Measurements from ENCODE around the gene ZNF24. TPM values are rescaled to one million over a fixed set of nuclear protein-coding genes. Genes with fewer than 3 reads are reported as not detected.

ZNF24 gene
- total and polyA plus RNA-seq, 2 experiments from 2014 or later = 52.4 to 75.2 TPM

- Histone ChIP-seq H2AFZ (no peak overlapping the region), H3K4me1 (ENCODE audit: insufficient read depth) (no peaks in the 10 kb centered on the region), H3K9me2 (ENCODE audit: insufficient read depth) (no peaks in the 10 kb centered on the region), H3K27me3 (ENCODE audit: insufficient read depth) (no peaks in the 10 kb centered on the region), H3K27ac (ENCODE audit: low read depth) (no peak overlapping the region), H4K20me1 (replicated peaks; ENCODE audit: insufficient read depth) (peaks cover 25% of the 10 kb centered on the region), H3K36me3 (ENCODE audit: insufficient read depth) (peaks cover 47% of the 10 kb centered on the region), H3K79me2 (replicated peaks; ENCODE audit: insufficient read depth) (peaks cover 49% of the 10 kb centered on the region), H3K4me2 (no peak overlapping the region), H3F3A (replicated peaks; ENCODE audit: low read depth) (no peaks in the 10 kb centered on the region), H3K4me3 (no peak overlapping the region)
- TF ChIP-seq REST (IDR thresholded peaks at IDR 0.05; ENCODE audit: unreplicated experiment) (no peak), CTCF (conservative IDR thresholded peaks at IDR 0.05; ENCODE audit: low read depth in 2 of 2) (no peak), POLR2AphosphoS5 (IDR thresholded peaks at IDR 0.05; ENCODE audit: low read depth) (no peak), ZNF114 (CRISPR knock-in tag; IDR thresholded peaks at IDR 0.05) (no peak), STAT1 (IDR thresholded peaks at IDR 0.05; ENCODE audit: unreplicated experiment) (no peak), JUNB (IDR thresholded peaks at IDR 0.05; ENCODE audit: unreplicated experiment) (no peak), CREB1 (CRISPR knock-in tag; IDR thresholded peaks at IDR 0.05; ENCODE audit: low read depth) (no peak), ZNF331 (CRISPR knock-in tag; IDR thresholded peaks at IDR 0.05; ENCODE audit: low read depth) (no peak), ETS1 (IDR thresholded peaks at IDR 0.05) (no peak), NANOG (IDR thresholded peaks at IDR 0.05; ENCODE audit: borderline replicate concordance) (no peak), ZNF462 (CRISPR knock-in tag; IDR thresholded peaks at IDR 0.05) (no peak), EZH2phosphoT487 (IDR thresholded peaks at IDR 0.05; ENCODE audit: unreplicated experiment) (no peak), EZH2 (IDR thresholded peaks at IDR 0.05; ENCODE audit: low read depth, unreplicated experiment) (no peak)
- Mint-ChIP-seq H3K4me3 (no peak overlapping the region), H3K4me1 (no peaks in the 10 kb centered on the region), H3K36me3 (ENCODE audit: low read depth) (peaks cover 80% of the 10 kb centered on the region), H3K27ac (no peak overlapping the region), H3K27me3 (ENCODE audit: insufficient read depth, low read depth, poor library complexity) (peaks cover 5% of the 10 kb centered on the region), H3K9me3 (no peaks in the 10 kb centered on the region)
- ATAC-seq (no peak), DNase-seq (ENCODE audit: low spot score) (no peak)
Observed at GRCh38 chr18:35337286-35337685, 6.9 kb downstream of the ZNF24 start.
